GM21786 (cell line): ENCODE data around the gene FBXO45.
"Not testable (repeated sequence)": the region's sequence is repeated elsewhere in the genome, so short reads cannot be mapped to it uniquely, and the experiment has no call there.

Experiments
- ATAC-seq: cut with Tn5 transposase; IDR thresholded peaks from one replicate; pipeline ENCODE4 v1.9.1; 2021; ENCODE audit not compliant: unreplicated experiment

Gene FBXO45

DNA sequence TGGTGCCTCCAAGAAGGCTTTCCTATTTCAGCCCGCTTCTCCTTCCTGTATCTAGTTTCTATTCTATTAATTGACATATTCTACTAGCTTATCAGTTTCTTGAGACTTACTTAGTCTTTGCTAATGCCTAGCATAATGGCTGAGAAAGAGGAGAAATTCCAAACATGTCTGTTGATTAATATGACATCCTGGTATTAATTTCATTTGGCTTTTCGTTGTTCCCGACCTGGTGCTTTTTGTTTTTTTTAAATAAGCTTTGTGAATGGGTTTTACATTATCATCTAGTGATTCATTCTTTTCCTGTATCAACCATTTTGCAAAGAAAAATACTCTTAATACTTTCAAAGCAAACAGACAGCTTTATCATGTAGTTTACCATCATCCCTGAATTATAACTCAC, 13.2 kb upstream of the FBXO45 start:
- ATAC-seq: no peak

DNA sequence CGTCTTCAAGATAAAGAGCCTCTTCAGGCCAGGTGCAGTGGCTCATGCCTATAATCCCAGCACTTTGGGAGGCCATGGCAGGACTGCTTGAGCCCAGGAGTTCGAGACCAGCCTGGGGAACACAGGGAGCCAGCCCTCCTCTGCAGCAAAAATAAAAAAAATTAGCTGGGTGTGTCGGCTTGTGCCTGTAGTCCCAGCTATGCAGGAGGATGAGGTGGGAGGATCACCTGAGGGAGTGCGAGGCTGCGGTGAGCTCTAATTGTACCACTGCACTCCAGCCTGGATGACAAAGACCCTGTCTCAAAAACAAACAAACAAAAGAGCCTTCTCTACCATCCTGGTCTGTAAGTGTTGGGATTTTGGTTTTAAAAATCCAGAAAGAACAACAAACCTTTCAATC, 11.2 kb upstream of the FBXO45 start:
- ATAC-seq: no peak

DNA sequence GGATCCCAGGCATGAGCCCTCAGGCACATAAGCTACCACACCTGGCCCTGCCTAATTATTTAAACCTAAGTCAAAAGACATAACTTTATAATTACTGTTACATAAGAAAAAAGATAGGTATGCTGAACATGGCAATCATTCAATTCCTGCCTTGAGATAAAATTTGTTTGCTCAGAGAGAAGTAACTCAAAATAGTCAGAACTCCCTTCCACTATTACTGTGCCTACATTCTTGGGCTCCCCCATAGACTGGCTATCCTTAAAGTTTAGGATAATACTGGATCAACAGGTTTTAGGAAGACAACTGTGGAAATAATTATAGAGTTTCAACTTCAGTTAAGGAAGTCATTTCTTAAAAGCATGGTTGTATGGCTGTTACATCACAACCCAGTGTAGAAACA, 10.0 kb upstream of the FBXO45 start:
- ATAC-seq: no peak

DNA sequence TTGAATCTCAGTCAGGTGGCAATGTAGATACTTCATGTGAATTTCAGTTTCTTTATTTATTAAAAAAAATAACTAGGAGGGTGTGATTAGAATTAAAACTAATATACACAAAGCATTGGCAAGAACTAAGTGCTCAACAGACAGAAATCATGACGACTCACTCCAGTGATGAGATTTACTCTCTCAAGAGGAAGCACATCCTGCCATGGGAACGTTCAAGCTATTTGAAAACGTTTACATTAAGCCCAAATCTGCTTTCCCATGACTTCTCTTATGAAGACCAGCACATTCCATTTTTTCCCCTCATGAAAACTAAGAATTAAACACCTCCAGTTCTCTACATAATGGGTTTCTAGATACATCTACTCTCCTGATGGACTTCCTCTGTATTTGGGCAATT, 8.6 kb upstream of the FBXO45 start:
- no peak for ATAC-seq

- ATAC-seq: no peak
These were observed 4.7 kb upstream of the FBXO45 start for GRCh38 chr3:196563721-196564225.

- ATAC-seq: peak; percentile 32
These were observed 600 bp downstream of the FBXO45 start for GRCh38 chr3:196569003-196569516.

GRCh38 chr3:196570332-196570731, 1.9 kb downstream of the FBXO45 start:
- not testable (repeated sequence) for ATAC-seq

GRCh38 chr3:196572389-196572788, 3.9 kb downstream of the FBXO45 start:
- ATAC-seq: no peak

- ATAC-seq: no peak
These were observed 16.7 kb downstream of the FBXO45 start for GRCh38 chr3:196585044-196585757.

GRCh38 chr3:196590279-196590678, 21.8 kb downstream of the FBXO45 start:
- ATAC-seq: no peak

GRCh38 chr3:196596355-196596754, 27.9 kb downstream of the FBXO45 start:
- ATAC-seq: no peak

- ATAC-seq: not testable (repeated sequence)
These were observed 29.7 kb downstream of the FBXO45 start for GRCh38 chr3:196597971-196598733.

- ATAC-seq: no peak
These were observed 31.3 kb downstream of the FBXO45 start for GRCh38 chr3:196599734-196600128.

DNA sequence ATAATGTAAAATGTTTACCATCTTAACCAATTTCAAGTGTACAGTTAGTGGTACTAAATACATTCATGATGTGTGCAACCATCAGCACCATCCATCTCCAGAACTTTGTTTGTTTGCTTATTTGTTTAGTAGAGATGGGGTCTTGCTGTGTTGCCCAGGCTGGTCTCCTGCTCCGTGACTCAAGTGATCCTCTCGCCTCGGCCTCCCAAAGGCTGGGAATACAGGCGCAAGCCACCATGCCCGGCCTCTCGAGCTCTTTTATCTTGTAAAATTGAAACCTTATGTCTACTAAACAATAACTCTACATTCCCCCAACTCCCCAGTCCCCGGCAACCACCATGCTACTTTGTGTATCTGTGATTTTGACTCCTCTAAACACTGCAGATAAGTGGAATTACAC, 31.9 kb downstream of the FBXO45 start:
- no peak for ATAC-seq

DNA sequence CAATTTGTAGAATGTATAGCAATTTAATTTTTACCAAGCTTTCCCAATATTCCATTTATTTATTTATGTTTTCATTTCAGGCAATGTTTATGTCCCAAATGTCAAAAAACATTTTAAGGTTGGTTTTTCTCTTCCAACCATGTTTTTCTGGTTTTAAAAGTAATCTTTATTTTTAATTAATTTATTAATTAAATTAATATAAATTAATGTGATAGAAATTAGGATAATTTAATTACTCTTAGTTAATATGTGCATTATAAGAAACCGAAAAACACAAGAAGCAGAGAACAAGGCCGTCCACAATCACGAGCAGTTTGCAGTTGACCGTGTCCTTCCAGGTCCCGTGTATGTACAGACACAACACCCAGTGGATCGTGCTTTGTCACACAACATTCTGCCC, 34.2 kb downstream of the FBXO45 start:
- no peak for ATAC-seq

GRCh38 chr3:196603683-196604082, 35.2 kb downstream of the FBXO45 start:
- ATAC-seq: no peak

DNA sequence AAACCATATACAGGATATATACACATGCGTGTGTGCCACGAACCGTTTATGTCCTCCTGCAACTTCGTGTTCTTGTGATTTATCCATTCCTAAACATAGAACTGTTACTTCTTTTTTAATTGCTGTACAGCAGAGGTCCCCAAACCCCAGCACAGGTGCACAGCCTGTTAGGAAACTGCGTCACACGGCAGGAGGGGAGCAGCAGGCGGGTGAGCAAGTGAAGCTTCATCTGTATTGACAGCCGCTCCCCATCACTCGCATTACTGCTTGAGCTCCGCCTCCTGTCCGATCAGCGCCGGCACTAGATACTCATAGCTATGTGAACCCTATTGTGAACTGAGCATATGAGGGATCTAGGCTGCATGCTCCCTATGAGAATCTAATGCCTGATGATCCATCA, 36.1 kb downstream of the FBXO45 start:
- ATAC-seq: no peak

DNA sequence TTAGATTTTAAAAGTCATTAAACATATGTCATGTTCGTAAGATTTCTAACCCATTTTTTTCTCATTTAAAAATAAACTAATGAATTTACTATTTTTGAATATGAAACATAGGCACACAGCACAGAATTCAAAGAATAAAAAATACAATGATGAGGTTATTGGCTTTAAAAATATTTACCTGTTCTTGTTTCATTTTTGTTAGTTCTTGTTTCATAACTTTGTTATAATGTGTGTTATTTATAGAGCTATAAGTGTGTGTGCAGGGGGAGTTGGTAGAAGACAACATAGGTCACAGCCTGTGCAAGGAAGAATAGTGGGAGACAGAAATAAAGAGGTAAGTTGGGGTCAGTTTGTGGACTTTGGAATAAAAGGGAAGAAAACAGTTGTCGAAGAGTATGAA, 40.2 kb downstream of the FBXO45 start:
- no peak for ATAC-seq

GRCh38 chr3:196609343-196609775, 40.9 kb downstream of the FBXO45 start:
- ATAC-seq: peak; percentile 85

DNA sequence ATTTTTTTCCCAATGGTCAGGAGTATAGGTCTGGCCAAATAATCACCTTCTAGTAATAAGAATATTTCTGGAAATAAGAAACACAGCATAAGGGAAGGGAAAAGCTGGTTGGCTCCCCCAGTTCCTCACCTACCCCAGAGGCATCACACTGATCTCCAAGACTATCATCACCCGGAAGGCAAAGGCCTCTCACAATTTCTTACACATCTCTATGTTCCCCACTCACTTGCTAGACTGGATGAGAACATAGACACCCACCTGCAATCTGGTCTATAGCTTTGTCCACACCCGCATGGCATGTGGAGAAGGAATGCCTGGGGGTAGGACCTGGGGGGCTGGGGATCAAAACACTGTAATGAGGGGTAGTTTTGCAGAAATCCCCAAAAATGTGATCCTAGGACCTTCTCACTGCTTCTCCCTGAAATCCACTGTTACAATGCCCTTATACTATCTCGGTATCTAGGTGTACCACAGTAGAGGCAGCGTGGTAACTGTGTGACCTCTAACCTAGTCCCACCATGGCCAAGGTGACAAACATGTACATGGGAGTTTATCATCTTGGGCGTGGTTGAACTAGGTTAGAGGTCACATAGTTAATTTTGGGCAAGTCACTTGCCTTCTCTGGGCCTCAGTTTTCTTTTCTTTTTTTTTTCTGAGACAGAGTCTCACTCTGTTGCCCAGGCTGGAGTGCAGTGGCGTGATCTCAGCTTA, 41.5 kb downstream of the FBXO45 start:
- ATAC-seq: no peak

DNA sequence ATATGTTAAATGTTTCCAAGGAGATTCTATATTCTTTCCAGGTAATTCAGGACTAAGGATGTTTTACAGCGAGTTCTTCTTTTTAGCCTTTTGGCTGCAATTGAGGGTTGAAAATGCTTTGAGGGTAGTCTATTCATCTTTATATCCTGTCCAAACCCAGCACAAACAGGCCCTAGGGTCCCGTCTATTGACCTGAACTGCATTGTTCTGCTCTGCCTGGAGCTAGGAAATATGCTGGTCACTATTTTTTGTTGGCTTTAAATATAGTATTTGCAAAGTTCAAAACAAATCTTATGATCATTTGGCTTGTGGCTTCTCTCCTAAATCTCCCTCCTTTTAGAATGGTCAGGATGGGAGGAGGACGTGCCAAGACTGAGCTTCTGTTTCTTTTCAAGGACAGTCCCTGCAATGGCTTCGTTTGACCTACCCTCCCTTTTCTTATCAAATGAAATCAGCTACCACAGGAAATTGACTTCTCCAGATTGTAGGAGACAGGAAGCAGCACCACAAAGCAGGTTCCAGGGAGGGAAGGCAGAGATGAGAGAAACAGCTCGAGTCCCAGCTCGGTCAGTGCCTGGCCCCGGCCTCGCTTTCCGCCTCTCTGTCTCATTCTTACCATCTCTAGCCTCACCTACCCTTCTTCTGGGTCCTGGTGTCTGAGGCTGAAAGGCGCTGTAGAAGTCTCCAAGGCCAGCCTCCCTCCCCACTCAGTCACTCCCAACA, 43.5 kb downstream of the FBXO45 start:
- no peak for ATAC-seq
